IMR-90 (cell line): Measurements from ENCODE around the gene CCDC122. TPM values are rescaled to one million over a fixed set of nuclear protein-coding genes. Genes with fewer than 3 reads are reported as not detected.
A peak's percentile ranks its signal among the peaks of the same experiment; 100 is the strongest.

Experiments
- ATAC-seq: fragments of 200-7000 bp; cut with Tn5 transposase; 2 replicates; pipeline ENCODE4 v1.9.1; 2020; ENCODE audit warnings: low read depth, mild to moderate bottlenecking, moderate library complexity
- BruUV-seq: library from RNA; stranded (reverse); fragments of 400-500 nt; replicated peaks from 2 replicates; lab custom pipeline; 2021; lab: Mats Ljungman, UMichigan
- CTCF ChIA-PET: fragments of 300-600 bp; formaldehyde crosslinking; extraction: SDS; loops from one replicate; lab custom pipeline; 2021; ENCODE audit warnings: antibody characterized with exemption; lab: Yijun Ruan, JAX
- POLR2A ChIA-PET: fragments of 300-600 bp; sonication (Branson Sonifier 250); formaldehyde crosslinking; loops from one replicate; lab custom pipeline; 2022; ENCODE audit warnings: antibody characterized with exemption; ENCODE audit not compliant: unreplicated experiment; lab: Charles Lee
- DNase-seq: peaks from one replicate; pipeline ENCODE4 v3.0.0; 2013
- H2AFZ ChIP-seq: replicated peaks from 2 replicates; pipeline ENCODE3; 2013; ENCODE audit warnings: low read length, mild to moderate bottlenecking; ENCODE audit not compliant: poor library complexity
- H2AK5ac ChIP-seq: 2 replicates; pipeline ENCODE4 v1.6.1; 2013; ENCODE audit warnings: low read depth, low read length, inconsistent platforms
- H2AK9ac ChIP-seq: replicated peaks from 2 replicates; pipeline ENCODE3; 2013; ENCODE audit warnings: mild to moderate bottlenecking, low read depth, low read length, moderate library complexity; ENCODE audit not compliant: poor library complexity
- H2BK120ac ChIP-seq: 2 replicates; pipeline ENCODE4 v1.6.1; 2013; ENCODE audit warnings: low read depth, low read length, inconsistent platforms
- H2BK15ac ChIP-seq: 3 replicates; pipeline ENCODE4 v1.6.1; 2013; ENCODE audit warnings: low read depth, low read length, inconsistent platforms
- H2BK20ac ChIP-seq: 2 replicates; pipeline ENCODE4 v1.6.1; 2013; ENCODE audit warnings: low read depth, mild to moderate bottlenecking, inconsistent platforms, low read length, moderate library complexity
- H2BK5ac ChIP-seq: 2 replicates; pipeline ENCODE4 v1.6.1; 2013; ENCODE audit warnings: mild to moderate bottlenecking, low read depth, low read length, inconsistent platforms; ENCODE audit not compliant: poor library complexity, severe bottlenecking
- H3K14ac ChIP-seq: replicated peaks from 2 replicates; pipeline ENCODE4 v1.6.1; 2013; ENCODE audit warnings: low read depth, low read length, inconsistent platforms
- H3K18ac ChIP-seq: 2 replicates; pipeline ENCODE4 v1.6.1; 2013; ENCODE audit warnings: low read depth, low read length, control low read depth
- H3K23ac ChIP-seq: 2 replicates; pipeline ENCODE4 v1.6.1; 2013; ENCODE audit warnings: low read depth, low read length, inconsistent platforms
- H3K27ac ChIP-seq: 2 replicates; pipeline ENCODE4 v1.5.1; 2013; ENCODE audit warnings: mild to moderate bottlenecking, control low read depth, low read length; ENCODE audit not compliant: insufficient read depth
- H3K27me3 ChIP-seq: 2 replicates; pipeline ENCODE4 v1.6.1; 2013; ENCODE audit warnings: low read length; ENCODE audit not compliant: control insufficient read depth, insufficient read depth
- H3K36me3 ChIP-seq: 2 replicates; pipeline ENCODE4 v1.6.1; 2013; ENCODE audit warnings: low read length, mixed read lengths; ENCODE audit not compliant: control insufficient read depth, insufficient read depth
- H3K4ac ChIP-seq: 2 replicates; pipeline ENCODE4 v1.6.1; 2013; ENCODE audit warnings: low read depth, low read length, inconsistent platforms
- H3K4me1 ChIP-seq: 2 replicates; pipeline ENCODE4 v1.6.1; 2013; ENCODE audit warnings: low read length, mixed read lengths; ENCODE audit not compliant: control insufficient read depth, insufficient read depth
- H3K4me2 ChIP-seq: 2 replicates; pipeline ENCODE4 v1.6.1; 2013; ENCODE audit warnings: low read depth, mild to moderate bottlenecking, control low read depth, low read length, moderate library complexity
- H3K4me3 ChIP-seq: 2 replicates; pipeline ENCODE4 v1.5.1; 2013; ENCODE audit warnings: low read depth, mild to moderate bottlenecking, control low read depth, low read length, moderate library complexity; ENCODE audit not compliant: insufficient read depth
- H3K56ac ChIP-seq: 2 replicates; pipeline ENCODE4 v1.6.1; 2013; ENCODE audit warnings: low read length, inconsistent platforms; ENCODE audit not compliant: insufficient read depth; ENCODE audit errors: extremely low read depth
- H3K79me1 ChIP-seq, 2 experiments: 2 replicates each; pipeline ENCODE4 v1.6.1; 2013; ENCODE audit warnings: low read length in 2 of 2, inconsistent platforms in 1 of 2, low read depth in 1 of 2
- H3K9ac ChIP-seq: 2 replicates; pipeline ENCODE4 v1.6.1; 2013; ENCODE audit warnings: low read depth, low read length, control low read depth
- H3K9me1 ChIP-seq: 2 replicates; pipeline ENCODE4 v1.6.1; 2013; ENCODE audit warnings: low read length, inconsistent platforms; ENCODE audit not compliant: insufficient read depth
- H3K9me3 ChIP-seq: 2 replicates; pipeline ENCODE4 v1.6.1; 2013; ENCODE audit warnings: low read length; ENCODE audit not compliant: control insufficient read depth, insufficient read depth
- H4K20me1 ChIP-seq: 2 replicates; pipeline ENCODE4 v1.6.1; 2013; ENCODE audit warnings: low read length, inconsistent platforms; ENCODE audit not compliant: insufficient read depth
- H4K5ac ChIP-seq: 2 replicates; pipeline ENCODE4 v1.6.1; 2013; ENCODE audit warnings: mild to moderate bottlenecking, low read depth, low read length, control low read depth
- H4K8ac ChIP-seq, 2 experiments: 2 replicates each; pipeline ENCODE4 v1.6.1; 2013; ENCODE audit warnings: low read depth in 2 of 2, low read length in 2 of 2, control low read depth in 1 of 2, inconsistent platforms in 1 of 2
- H4K91ac ChIP-seq: 2 replicates; pipeline ENCODE4 v1.6.1; 2013; ENCODE audit warnings: low read depth, low read length, inconsistent platforms; ENCODE audit not compliant: insufficient read depth
- POLR2A ChIP-seq: IDR thresholded peaks from 2 replicates; pipeline ENCODE4 v1.6.1; 2012; ENCODE audit warnings: mild to moderate bottlenecking, low read depth, low read length
- WGBS, 2 experiments: methylation state at CpG; one replicate each; pipeline versions ENCODE4 v1.1.5 to v1.1.7; 2013; ENCODE audit warnings: missing lambda C conversion rate in 2 of 2; ENCODE audit not compliant: insufficient read length in 1 of 2; ENCODE audit errors: extremely low coverage in 2 of 2; 5-methylcytosine and 5-hydroxymethylcytosine counted together
- dilution Hi-C: fragments of 300-500 bp; cut with HindIII; formaldehyde crosslinking; loops from one replicate; pipeline ENCODE4 v1.14.3; 2018; ENCODE audit warnings: low sequenced_read_pairs; ENCODE audit not compliant: unreplicated experiment
- in situ Hi-C: fragments of 300-500 bp; cut with MboI; formaldehyde crosslinking; loops from 3 replicates; pipeline ENCODE4 v1.14.3; 2019; ENCODE audit warnings: low sequenced_read_pairs, inconsistent platforms, mixed read lengths
- intact Hi-C: fragments of 100-400 bp; cut with micrococcal nuclease; formaldehyde crosslinking; loops from 2 replicates; pipeline ENCODE4 v1.10.0; 2022
- polyA plus RNA-seq, 3 experiments: library from polyadenylated mRNA; depleted of rRNA; stranded (reverse); fragments of >200 nt; gene quantifications; 2 replicates each; pipeline ENCODE4 v1.2.3, GENCODE V29; 2012; ENCODE audit warnings: low replicate concordance in 1 of 3
- total RNA-seq: library from RNA; depleted of rRNA; stranded (reverse); fragments of >200 nt; gene quantifications from 2 replicates; pipeline ENCODE4 v1.2.3, GENCODE V29; 2012

Gene CCDC122
- total and polyA plus RNA-seq, 2 of the 4 experiments (the other 2 are of a cell fraction) = 0.70 to 0.72 TPM

GRCh38 chr13:43915451-43915850, 35.9 kb upstream of the CCDC122 start:
- no CpG with 5 or more reads among the region's 6 CpGs for WGBS, 2 experiments
- no peak overlapping the region for H3K4me3 ChIP-seq
- H4K91ac ChIP-seq = no peak overlapping the region
- H3K27me3 ChIP-seq = no peaks in the 10 kb centered on the region
- peak; percentile 70 for ATAC-seq
- H3K23ac ChIP-seq = no peak overlapping the region
- H3K9me1 ChIP-seq = no peaks in the 10 kb centered on the region
- intact Hi-C loops (no loop called here), dilution Hi-C loops (loop anchor here (25.0 kb wide), 1 partner anchor 547 kb away; no protein-coding TSS in a partner anchor), in situ Hi-C loops (loop anchor here (25.0 kb wide), 1 partner anchor 1397 kb away; no protein-coding TSS in a partner anchor)
- no peak for TF ChIP-seq POLR2A
- DNase-seq = peak; percentile 62
- no peak overlapping the region for H3K56ac ChIP-seq
- H2BK15ac ChIP-seq = no peak overlapping the region
- no peak overlapping the region for H2AK9ac ChIP-seq
- no TSS peak for BruUV-seq
- H3K27ac ChIP-seq = no peak overlapping the region
- H2BK5ac ChIP-seq = no peak overlapping the region
- no peak overlapping the region for H2AFZ ChIP-seq
- no peaks in the 10 kb centered on the region for H3K79me1 ChIP-seq
- H2BK20ac ChIP-seq = no peak overlapping the region
- H3K18ac ChIP-seq = no peak overlapping the region
- H2AK5ac ChIP-seq = no peak overlapping the region
- no peaks in the 10 kb centered on the region for H3K9me3 ChIP-seq
- H3K4ac ChIP-seq = no peak overlapping the region
- no peaks in the 10 kb centered on the region for H4K20me1 ChIP-seq
- no peak overlapping the region for H2BK120ac ChIP-seq
- no peak overlapping the region for H3K4me2 ChIP-seq
- H4K8ac ChIP-seq = no peak overlapping the region
- no peak overlapping the region for H3K9ac ChIP-seq
- no peaks in the 10 kb centered on the region for H3K36me3 ChIP-seq
- ChIA-PET CTCF (interaction anchor here (1.2 kb wide), 1 partner anchor 10 kb away, joined by 4 read pairs; no protein-coding TSS in a partner anchor), POLR2A (no interaction called here)
- H4K5ac ChIP-seq = no peak overlapping the region
- peaks cover 2% of the 10 kb centered on the region for H3K4me1 ChIP-seq
- H3K14ac ChIP-seq = no peak overlapping the region
